ENCODE data around the gene DPH3. TPM values are rescaled to one million over a fixed set of nuclear protein-coding genes. Genes with fewer than 3 reads are reported as not detected.

Gene DPH3
- total and polyA plus RNA-seq, 2 donors (not counting 3 experiments of a cell fraction or from before 2014, with no cell fraction given) = 7.7 to 28.7 TPM

DNA sequence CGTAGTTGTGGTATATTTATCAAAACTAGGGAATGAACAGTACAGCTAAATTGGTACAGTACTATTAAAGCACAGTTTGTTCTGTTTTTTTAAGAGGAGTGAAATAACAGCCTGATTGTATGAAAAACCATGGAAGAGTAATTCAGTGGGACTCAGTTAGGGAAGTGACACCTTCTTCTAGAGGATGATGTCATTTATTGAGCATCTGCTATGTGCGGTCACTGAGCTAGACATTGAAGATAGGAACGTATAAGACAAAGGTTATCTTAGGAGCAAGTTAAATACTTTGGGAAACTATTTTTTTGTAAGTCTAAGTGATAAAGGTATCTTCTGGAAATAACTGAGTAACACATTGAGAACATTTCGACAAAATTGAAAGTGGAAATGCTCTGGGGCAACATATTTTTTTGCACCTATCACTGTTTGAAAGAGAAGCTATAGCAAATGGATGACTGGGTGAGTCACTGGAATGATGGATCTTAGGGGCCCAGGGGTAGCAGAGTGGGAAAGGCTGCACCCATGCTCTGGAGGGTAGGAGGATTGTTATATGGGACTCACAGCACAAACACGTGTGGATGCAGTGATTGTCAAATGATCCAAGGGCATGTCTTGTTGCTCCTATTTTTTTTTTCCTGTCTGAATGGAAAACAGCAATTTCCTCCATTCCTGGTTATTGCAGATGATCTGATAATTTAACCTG, 43.2 kb upstream of the DPH3 start:
- Histone ChIP-seq H3K79me2 (ENCODE audit: control insufficient read depth, insufficient read depth, low read length) (no peaks in the 10 kb centered on the region), H2AFZ (ENCODE audit: low read depth, low read length) (no peak overlapping the region), H3K36me3 (ENCODE audit: control insufficient read depth in 2 of 2, extremely low read depth in 1 of 2, insufficient read depth in 2 of 2, low read length in 2 of 2) (peaks cover 0 to 2% of the 10 kb centered on the region in 2 experiments), H3K4me2 (ENCODE audit: insufficient read depth, low read length) (no peak overlapping the region), H3K27me3 (ENCODE audit: control insufficient read depth in 2 of 2, insufficient read depth in 2 of 2, low read length in 2 of 2) (no peaks in the 10 kb centered on the region), H3K4me3 (replicated peaks in 1 of 3; ENCODE audit: insufficient read depth in 1 of 3, low read depth in 1 of 3, low read length in 3 of 3) (no peak overlapping the region), H4K20me1 (replicated peaks; ENCODE audit: control insufficient read depth, extremely low read depth, insufficient read depth, low read length) (peaks cover 2% of the 10 kb centered on the region), H3K9me3 (replicated peaks; ENCODE audit: control insufficient read depth, insufficient read depth, low read length) (no peaks in the 10 kb centered on the region), H3K9ac (replicated peaks; ENCODE audit: extremely low read depth, insufficient read depth, low read length) (no peak overlapping the region), H3K9me1 (replicated peaks; ENCODE audit: control insufficient read depth, extremely low read depth, insufficient read depth, low read length) (no peaks in the 10 kb centered on the region), H3K4me1 (ENCODE audit: control insufficient read depth, extremely low read depth, insufficient read depth, low read length) (peaks cover 4% of the 10 kb centered on the region), H3K27ac (ENCODE audit: insufficient read depth, low read depth, low read length) (no peak overlapping the region)
- TF ChIP-seq GATA2 (IDR thresholded peaks at IDR 0.05; ENCODE audit: insufficient read depth, insufficient read length, low read depth, low read length) (no peak), FOS (IDR thresholded peaks at IDR 0.05; ENCODE audit: borderline replicate concordance, insufficient read depth, low read length) (no peak), POLR2AphosphoS5 (IDR thresholded peaks at IDR 0.05; ENCODE audit: insufficient read depth, low read depth, low read length) (no peak), JUN (IDR thresholded peaks at IDR 0.05; ENCODE audit: borderline replicate concordance, insufficient read depth, insufficient read length, low read depth) (no peak), MYC (IDR thresholded peaks at IDR 0.05; ENCODE audit: low read depth, low read length) (no peak), EZH2 (IDR thresholded peaks at IDR 0.05; ENCODE audit: borderline replicate concordance, low read depth, low read length, severe bottlenecking) (no peak), POLR2A (IDR thresholded peaks at IDR 0.05; ENCODE audit: low read depth, low read length) (no peak)
- TF ChIP-seq, protein P1, sequence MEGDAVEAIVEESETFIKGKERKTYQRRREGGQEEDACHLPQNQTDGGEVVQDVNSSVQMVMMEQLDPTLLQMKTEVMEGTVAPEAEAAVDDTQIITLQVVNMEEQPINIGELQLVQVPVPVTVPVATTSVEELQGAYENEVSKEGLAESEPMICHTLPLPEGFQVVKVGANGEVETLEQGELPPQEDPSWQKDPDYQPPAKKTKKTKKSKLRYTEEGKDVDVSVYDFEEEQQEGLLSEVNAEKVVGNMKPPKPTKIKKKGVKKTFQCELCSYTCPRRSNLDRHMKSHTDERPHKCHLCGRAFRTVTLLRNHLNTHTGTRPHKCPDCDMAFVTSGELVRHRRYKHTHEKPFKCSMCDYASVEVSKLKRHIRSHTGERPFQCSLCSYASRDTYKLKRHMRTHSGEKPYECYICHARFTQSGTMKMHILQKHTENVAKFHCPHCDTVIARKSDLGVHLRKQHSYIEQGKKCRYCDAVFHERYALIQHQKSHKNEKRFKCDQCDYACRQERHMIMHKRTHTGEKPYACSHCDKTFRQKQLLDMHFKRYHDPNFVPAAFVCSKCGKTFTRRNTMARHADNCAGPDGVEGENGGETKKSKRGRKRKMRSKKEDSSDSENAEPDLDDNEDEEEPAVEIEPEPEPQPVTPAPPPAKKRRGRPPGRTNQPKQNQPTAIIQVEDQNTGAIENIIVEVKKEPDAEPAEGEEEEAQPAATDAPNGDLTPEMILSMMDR (IDR thresholded peaks at IDR 0.05; ENCODE audit: extremely low read depth in 1 of 2, insufficient read depth in 1 of 2, low read depth in 1 of 2, low read length in 2 of 2) = no peak
- TF ChIP-seq, protein P2, sequence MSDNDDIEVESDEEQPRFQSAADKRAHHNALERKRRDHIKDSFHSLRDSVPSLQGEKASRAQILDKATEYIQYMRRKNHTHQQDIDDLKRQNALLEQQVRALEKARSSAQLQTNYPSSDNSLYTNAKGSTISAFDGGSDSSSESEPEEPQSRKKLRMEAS (IDR thresholded peaks at IDR 0.05; ENCODE audit: insufficient read depth, insufficient read length) = no peak
- dilution Hi-C loops (cut with MboI; ENCODE audit: extremely low pct_ligation_motif_present, low sequenced_read_pairs) (no loop called here), intact Hi-C loops (cut with micrococcal nuclease) (loop anchor here (5.0 kb wide), 1 partner anchor 209 kb away; no protein-coding TSS in a partner anchor)
- DNase-seq (ENCODE audit: low read depth, low spot score) (no peak), FAIRE-seq (no peak)
- POLR2A ChIA-PET = no interaction called here
- no TSS peak for BruUV-seq (replicated peaks)
- CTCF ChIA-PET = interaction anchor here (0.7 to 1.8 kb wide), 3 partner anchors 18 to 217 kb away, joined by 3 to 12 read pairs (median 3); no protein-coding TSS in a partner anchor
